Measurements from ENCODE around the gene GDA. TPM values are rescaled to one million over a fixed set of nuclear protein-coding genes. Genes with fewer than 3 reads are reported as not detected.

GDA gene
- total and polyA plus RNA-seq, 9 of the 15 experiments (the other 6 are each of a cell fraction or from before 2014, with no cell fraction given) = 4.5 to 18.0 (median 12.7) TPM

DNA sequence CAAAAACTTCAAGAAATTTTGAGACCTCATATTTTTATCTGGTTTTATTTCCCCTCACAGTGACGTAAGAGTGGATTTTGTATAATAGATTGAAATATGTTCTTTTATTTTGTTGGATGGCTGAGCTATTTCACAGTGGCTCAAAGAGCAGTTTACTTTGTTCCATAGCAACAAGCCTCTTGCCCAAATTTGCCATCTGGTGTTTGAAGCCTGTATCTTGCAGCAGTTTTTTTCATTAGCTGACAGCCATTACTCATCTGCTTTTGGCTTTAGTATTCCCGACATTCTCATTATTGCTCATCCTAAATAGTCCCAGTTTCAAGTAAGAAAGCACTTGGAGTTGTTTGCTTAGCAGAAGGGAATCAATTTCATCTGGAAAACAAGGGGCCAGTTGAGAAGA lies 36.3 kb downstream of the GDA start:
- Histone ChIP-seq H3K27me3 (ENCODE audit: control insufficient read depth in 2 of 2, insufficient read depth in 2 of 2, low read length in 2 of 2) (no peaks in the 10 kb centered on the region), H2AFZ (ENCODE audit: low read depth, low read length) (no peak overlapping the region), H4K20me1 (replicated peaks; ENCODE audit: control insufficient read depth, insufficient read depth, low read length) (no peaks in the 10 kb centered on the region), H3K4me2 (ENCODE audit: insufficient read depth, low read length) (no peak overlapping the region), H3K4me1 (replicated peaks in 1 of 2; ENCODE audit: control insufficient read depth in 2 of 2, insufficient read depth in 2 of 2, low read length in 2 of 2) (no peaks in the 10 kb centered on the region; a peak in 1 of 5 replicates), H3K4me3 (no peak overlapping the region), H3K9me1 (ENCODE audit: control insufficient read depth, insufficient read depth, low read length) (no peaks in the 10 kb centered on the region), H3K27ac (ENCODE audit: extremely low read depth, low read depth, low read length) (no peak overlapping the region), H3K79me2 (ENCODE audit: control insufficient read depth, insufficient read depth, low read length) (no peaks in the 10 kb centered on the region), H3K9me3 (replicated peaks; ENCODE audit: control insufficient read depth, insufficient read depth, low read depth, low read length) (no peaks in the 10 kb centered on the region), H3K36me3 (ENCODE audit: control insufficient read depth, insufficient read depth, low read length) (no peaks in the 10 kb centered on the region), H3K9ac (ENCODE audit: insufficient read depth in 1 of 2, low read depth in 2 of 2, low read length in 2 of 2) (no peak overlapping the region)
- ChIA-PET POLR2A (no interaction called here), CTCF (ENCODE audit: low intra/inter-chr PET ratio) (no interaction called here)
- in situ Hi-C loops (cut with MboI) = no loop called here
- FAIRE-seq = no peak
- 43% methylated on average over 2 of the region's 2 CpGs for WGBS (ENCODE audit: insufficient coverage, low coverage, missing lambda C conversion rate)
- TF ChIP-seq HIVEP1 (CRISPR knock-in tag; IDR thresholded peaks at IDR 0.05) (no peak), RBM17 (IDR thresholded peaks at IDR 0.05; ENCODE audit: borderline replicate concordance, low read depth, low read length) (no peak), ZNF146 (CRISPR knock-in tag; IDR thresholded peaks at IDR 0.05; ENCODE audit: unreplicated experiment) (no peak), TFAM (CRISPR knock-in tag; conservative IDR thresholded peaks at IDR 0.05) (no peak), ELF2 (CRISPR knock-in tag; IDR thresholded peaks at IDR 0.05) (no peak), ZNF165 (CRISPR knock-in tag; IDR thresholded peaks at IDR 0.05; ENCODE audit: borderline replicate concordance) (no peak)
- no TSS peak for BruUV-seq (replicated peaks)
- intact Hi-C loops (cut with micrococcal nuclease) = no loop called here
- DNase-seq (ENCODE audit: extremely low read depth in 1 of 4, low spot score in 3 of 4) = no peak
- no peak for ATAC-seq

DNA sequence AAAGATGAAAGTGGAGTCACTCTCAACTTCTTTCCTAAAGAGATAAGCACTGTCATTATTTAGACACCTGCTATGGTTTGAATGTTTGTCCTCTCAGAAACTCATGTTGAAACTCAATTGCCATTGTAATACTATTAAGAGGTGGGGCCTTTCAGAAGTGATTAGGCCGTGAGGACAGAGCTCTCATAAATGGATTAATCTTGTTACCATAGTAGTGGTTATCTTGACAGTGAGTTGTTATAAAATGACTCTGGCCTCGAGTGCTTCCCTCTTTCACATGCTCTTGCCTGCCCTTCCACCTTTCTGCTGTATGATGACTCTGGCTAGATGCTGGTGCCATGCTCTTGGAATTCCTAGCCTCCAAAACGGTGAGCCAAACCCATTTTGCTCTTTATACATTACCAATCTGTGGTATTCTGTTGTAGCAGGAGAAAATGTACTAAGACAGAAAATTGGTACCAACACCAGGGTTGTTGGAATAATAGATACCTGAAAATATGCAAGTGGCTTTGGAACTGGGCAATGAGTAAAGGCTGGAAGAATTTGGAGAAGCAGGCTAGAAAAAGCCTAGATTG lies 38.0 kb downstream of the GDA start:
- H3K9me1 ChIP-seq (ENCODE audit: control insufficient read depth, insufficient read depth, low read length) = no peaks in the 10 kb centered on the region
- ATAC-seq (no peak), FAIRE-seq (no peak), DNase-seq (ENCODE audit: extremely low read depth in 1 of 4, low spot score in 3 of 4) (no peak)
- 5% methylated on average over 3 of the region's 3 CpGs for WGBS (ENCODE audit: insufficient coverage, low coverage, missing lambda C conversion rate)
- H3K4me1 ChIP-seq (replicated peaks in 1 of 2; ENCODE audit: control insufficient read depth in 2 of 2, insufficient read depth in 2 of 2, low read length in 2 of 2) = no peaks in the 10 kb centered on the region; a peak in 1 of 5 replicates
- H3K4me3 ChIP-seq = no peak overlapping the region
- H3K9ac ChIP-seq (ENCODE audit: insufficient read depth in 1 of 2, low read depth in 2 of 2, low read length in 2 of 2) = no peak overlapping the region
- H3K79me2 ChIP-seq (ENCODE audit: control insufficient read depth, insufficient read depth, low read length) = no peaks in the 10 kb centered on the region
- no peaks in the 10 kb centered on the region for H3K36me3 ChIP-seq (ENCODE audit: control insufficient read depth, insufficient read depth, low read length)
- no peak for TF ChIP-seq FOXP1 (CRISPR knock-in tag; IDR thresholded peaks at IDR 0.05)
- no peak for TF ChIP-seq ZNF212 (CRISPR knock-in tag; IDR thresholded peaks at IDR 0.05)
- TF ChIP-seq L3MBTL2 (IDR thresholded peaks at IDR 0.05) = no peak
- no peak for TF ChIP-seq TAL1 (IDR thresholded peaks at IDR 0.05)
- TF ChIP-seq SMAD4 (CRISPR knock-in tag; conservative IDR thresholded peaks at IDR 0.05) = no peak
- no peak for TF ChIP-seq DLX4 (CRISPR knock-in tag; IDR thresholded peaks at IDR 0.05)
- TF ChIP-seq GATA2 (CRISPR knock-in tag; IDR thresholded peaks at IDR 0.05) = no peak
- intact Hi-C loops (cut with micrococcal nuclease) = no loop called here
- no peak overlapping the region for H3K4me2 ChIP-seq (ENCODE audit: insufficient read depth, low read length)
- H3K9me3 ChIP-seq (replicated peaks; ENCODE audit: control insufficient read depth, insufficient read depth, low read depth, low read length) = no peaks in the 10 kb centered on the region
- in situ Hi-C loops (cut with MboI) = no loop called here
- H3K27me3 ChIP-seq (ENCODE audit: control insufficient read depth in 2 of 2, insufficient read depth in 2 of 2, low read length in 2 of 2) = no peaks in the 10 kb centered on the region
- BruUV-seq (replicated peaks) = no TSS peak
- ChIA-PET POLR2A (no interaction called here), CTCF (ENCODE audit: low intra/inter-chr PET ratio) (no interaction called here)
- no peak overlapping the region for H2AFZ ChIP-seq (ENCODE audit: low read depth, low read length)
- no peak overlapping the region for H3K27ac ChIP-seq (ENCODE audit: extremely low read depth, low read depth, low read length)
- H4K20me1 ChIP-seq (replicated peaks; ENCODE audit: control insufficient read depth, insufficient read depth, low read length) = no peaks in the 10 kb centered on the region
